ENCODE data around the gene FAM222B. TPM values are rescaled to one million over a fixed set of nuclear protein-coding genes. Genes with fewer than 3 reads are reported as not detected.

The FAM222B gene
- total and polyA plus RNA-seq, 2 donors (not counting 1 experiment from before 2014, with no cell fraction given), result 10.8 to 23.1 TPM

DNA sequence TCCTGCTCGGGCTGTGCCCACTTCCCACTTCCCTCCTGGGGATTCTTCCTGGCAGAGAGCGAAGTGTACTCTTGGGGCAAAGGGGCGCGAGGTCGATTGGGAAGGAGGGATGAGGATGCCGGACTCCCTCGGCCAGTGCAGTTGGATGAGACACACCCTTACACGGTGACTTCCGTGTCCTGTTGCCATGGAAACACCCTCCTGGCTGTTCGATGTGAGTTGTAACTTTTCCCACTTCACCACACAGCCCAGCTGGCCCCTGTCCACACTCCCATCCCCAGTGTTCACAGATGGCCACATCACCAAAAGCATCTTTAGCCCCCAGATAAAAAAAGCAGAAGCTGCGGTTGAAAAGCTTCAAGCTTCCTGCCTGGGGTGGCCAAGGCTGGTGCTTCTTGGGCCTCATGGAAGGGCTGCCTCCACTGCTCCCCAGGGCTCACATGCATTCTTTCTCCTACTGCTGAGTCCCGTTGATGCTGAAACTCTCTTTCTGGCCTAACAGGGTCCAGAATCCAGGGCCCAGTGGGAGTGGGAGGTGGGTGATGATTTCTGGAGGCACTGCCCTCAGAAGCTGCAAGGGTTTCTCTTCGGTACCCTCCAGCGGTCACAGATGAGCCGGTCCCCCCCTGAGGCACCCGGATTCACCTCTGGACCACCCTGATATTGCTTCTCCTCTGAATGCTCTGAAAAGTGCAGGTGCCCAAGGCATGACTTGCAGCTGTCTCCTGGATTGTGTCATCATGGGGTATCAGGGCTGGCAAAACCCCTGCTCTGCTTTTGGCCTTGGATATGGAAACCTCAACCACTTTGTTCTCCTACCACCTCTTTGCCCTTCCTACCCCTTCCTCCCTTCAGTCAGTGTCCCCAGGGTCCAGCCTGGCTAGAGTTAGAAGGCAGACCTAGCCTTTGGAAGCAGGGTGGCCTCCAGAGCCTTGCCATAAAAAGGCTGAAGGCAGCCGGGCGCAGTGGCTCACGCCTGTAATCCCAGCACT, 100.9 kb downstream of the FAM222B start:
- Mint-ChIP-seq H3K4me1 (peaks cover 69% of the 10 kb centered on the region), H3K9me3 (ENCODE audit: insufficient read depth) (no peaks in the 10 kb centered on the region), H3K4me3 (peak overlapping the region; percentile 86), H3K27ac (peak overlapping the region; percentile 95), H3K27me3 (no peaks in the 10 kb centered on the region)
- Histone ChIP-seq H3K9ac (ENCODE audit: low read length) (peak overlapping the region; percentile 36), H4K20me1 (ENCODE audit: control insufficient read depth, insufficient read depth, low read length, poor library complexity, severe bottlenecking) (peaks cover 26% of the 10 kb centered on the region), H3K27ac (ENCODE audit: low read length in 2 of 2) (peak overlapping the region; percentile 86 to 100), H3K9me3 (ENCODE audit: control extremely low read depth in 1 of 3, control insufficient read depth in 2 of 3, insufficient read depth in 1 of 3, low read length in 2 of 3) (peaks cover 0 to 27% (median 0%) of the 10 kb centered on the region in 3 donors), H3K4me2 (replicated peaks; ENCODE audit: low read depth, low read length, poor library complexity, severe bottlenecking) (peak overlapping the region; percentile 88), H3K4me3 (ENCODE audit: control extremely low read depth in 1 of 5, extremely low read depth in 1 of 5, insufficient read depth in 1 of 5, low read depth in 2 of 5, low read length in 4 of 5) (peak overlapping the region in 3 of 5 experiments; percentile 16 to 38 (median 35)), H3K27me3 (replicated peaks in 1 of 4; ENCODE audit: control extremely low read depth in 1 of 4, control insufficient read depth in 3 of 4, insufficient read depth in 4 of 4, low read length in 3 of 4) (no peaks in the 10 kb centered on the region), H2AFZ (ENCODE audit: insufficient read depth, low read depth, low read length, poor library complexity, severe bottlenecking) (no peak overlapping the region), H3K36me3 (replicated peaks in 1 of 2; ENCODE audit: control extremely low read depth in 1 of 2, control insufficient read depth in 1 of 2, extremely low read depth in 1 of 2, insufficient read depth in 2 of 2, low read length in 1 of 2) (peaks cover 0 to 9% of the 10 kb centered on the region in 2 experiments), H3K4me1 (ENCODE audit: control insufficient read depth in 2 of 2, insufficient read depth in 2 of 2, low read length in 2 of 2) (peaks cover 81 to 88% of the 10 kb centered on the region in 2 donors), H3K79me2 (ENCODE audit: control insufficient read depth, insufficient read depth, low read length) (peaks cover 50% of the 10 kb centered on the region)
- 10% methylated on average over 10 of the region's 19 CpGs for WGBS (ENCODE audit: insufficient coverage)
- DNase-seq (peak; percentile 88), ATAC-seq (ENCODE audit: low read depth) (peak; percentile 14)
- intact Hi-C loops (cut with micrococcal nuclease), result no loop called here
- CTCF ChIA-PET, result interaction anchor here (0.5 to 18.9 kb wide), 4 partner anchors 10 to 22 kb away, joined by 3 to 1020 read pairs (median 18); partner anchors contain the start of genes NEK8, RPL23A and TLCD1
- POLR2A ChIA-PET, result interaction anchor here (0.7 to 16.2 kb wide), 7 partner anchors 9 to 173 kb away, joined by 3 to 511 read pairs (median 6); partner anchors contain the start of genes NEK8, RPL23A and TLCD1
- TF ChIP-seq CTCF (IDR thresholded peaks at IDR 0.05), result no peak
- no peak for TF ChIP-seq EZH2 (IDR thresholded peaks at IDR 0.05; ENCODE audit: borderline replicate concordance, insufficient read depth, low read depth, low read length, poor library complexity, severe bottlenecking)
